Epidermal melanocyte (primary cell): Measurements from ENCODE around the gene CDK14.

Source experiments
- DNase-seq: peaks from one replicate; pipeline ENCODE4 v3.0.0; 2011; ENCODE audit warnings: low spot score; ENCODE audit not compliant: insufficient read length

Gene CDK14

GRCh38 chr7:91043924-91044645 is 448.0 kb downstream of the CDK14 start:
- no peak for DNase-seq

- no peak for DNase-seq
Observed at GRCh38 chr7:91045606-91046005, 449.5 kb downstream of the CDK14 start.

- no peak for DNase-seq
Observed at GRCh38 chr7:91046322-91047089, 450.4 kb downstream of the CDK14 start.

- no peak for DNase-seq
Observed at GRCh38 chr7:91047636-91048035, 451.5 kb downstream of the CDK14 start.

GRCh38 chr7:91050677-91051076 is 454.6 kb downstream of the CDK14 start:
- DNase-seq: no peak

- DNase-seq: no peak
Observed at GRCh38 chr7:91051966-91052365, 455.8 kb downstream of the CDK14 start.

GRCh38 chr7:91054374-91054773 is 458.3 kb downstream of the CDK14 start:
- DNase-seq: no peak

- DNase-seq: no peak
Observed at GRCh38 chr7:91055219-91055618, 459.1 kb downstream of the CDK14 start.

GRCh38 chr7:91062713-91063112 is 466.6 kb downstream of the CDK14 start:
- no peak for DNase-seq

- no peak for DNase-seq
Observed at GRCh38 chr7:91064052-91064451, 467.9 kb downstream of the CDK14 start.

GRCh38 chr7:91064938-91065337 is 468.8 kb downstream of the CDK14 start:
- DNase-seq: no peak

GRCh38 chr7:91066627-91067026 is 470.5 kb downstream of the CDK14 start:
- DNase-seq: no peak

GRCh38 chr7:91067242-91067641 is 471.1 kb downstream of the CDK14 start:
- DNase-seq: no peak

GRCh38 chr7:91068136-91068795 is 472.1 kb downstream of the CDK14 start:
- DNase-seq: no peak

GRCh38 chr7:91069146-91069545 is 473.0 kb downstream of the CDK14 start:
- DNase-seq: no peak

- no peak for DNase-seq
Observed at GRCh38 chr7:91079487-91079886, 483.4 kb downstream of the CDK14 start.

- DNase-seq: no peak
Observed at GRCh38 chr7:91080351-91080750, 484.2 kb downstream of the CDK14 start.

GRCh38 chr7:91082038-91082437 is 485.9 kb downstream of the CDK14 start:
- no peak for DNase-seq

- DNase-seq: no peak
Observed at GRCh38 chr7:91082852-91083495, 486.9 kb downstream of the CDK14 start.

GRCh38 chr7:91083855-91084644 is 487.9 kb downstream of the CDK14 start:
- DNase-seq: no peak

GRCh38 chr7:91085175-91085574 is 489.1 kb downstream of the CDK14 start:
- DNase-seq: no peak
